ENCODE results near the gene GABRG3. TPM values are rescaled to one million over a fixed set of nuclear protein-coding genes. Genes with fewer than 3 reads are reported as not detected.

Gene GABRG3
- total and polyA plus RNA-seq, 2 donors (not counting 3 experiments of a cell fraction or from before 2014, with no cell fraction given), result not detected

- ChIA-PET CTCF (no interaction called here), POLR2A (no interaction called here)
- Histone ChIP-seq H3K4me1 (ENCODE audit: control insufficient read depth, extremely low read depth, insufficient read depth, low read length) (no peaks in the 10 kb centered on the region), H3K4me3 (replicated peaks in 1 of 3; ENCODE audit: insufficient read depth in 1 of 3, low read depth in 1 of 3, low read length in 3 of 3) (no peak overlapping the region), H4K20me1 (replicated peaks; ENCODE audit: control insufficient read depth, extremely low read depth, insufficient read depth, low read length) (no peaks in the 10 kb centered on the region), H3K4me2 (ENCODE audit: insufficient read depth, low read length) (no peak overlapping the region), H3K36me3 (ENCODE audit: control insufficient read depth in 2 of 2, extremely low read depth in 1 of 2, insufficient read depth in 2 of 2, low read length in 2 of 2) (no peaks in the 10 kb centered on the region), H3K9me1 (replicated peaks; ENCODE audit: control insufficient read depth, extremely low read depth, insufficient read depth, low read length) (no peaks in the 10 kb centered on the region), H3K9me3 (replicated peaks; ENCODE audit: control insufficient read depth, insufficient read depth, low read length) (peaks cover 7% of the 10 kb centered on the region), H2AFZ (ENCODE audit: low read depth, low read length) (no peak overlapping the region), H3K27ac (ENCODE audit: insufficient read depth, low read depth, low read length) (no peak overlapping the region), H3K79me2 (ENCODE audit: control insufficient read depth, insufficient read depth, low read length) (no peaks in the 10 kb centered on the region), H3K27me3 (ENCODE audit: control insufficient read depth in 2 of 2, insufficient read depth in 2 of 2, low read length in 2 of 2) (no peaks in the 10 kb centered on the region), H3K9ac (replicated peaks; ENCODE audit: extremely low read depth, insufficient read depth, low read length) (no peak overlapping the region)
- FAIRE-seq, result no peak
- dilution Hi-C loops (cut with MboI; ENCODE audit: extremely low pct_ligation_motif_present, low sequenced_read_pairs), result no loop called here
- no TSS peak for BruUV-seq (replicated peaks)
- no peak for TF ChIP-seq EZH2 (IDR thresholded peaks at IDR 0.05; ENCODE audit: borderline replicate concordance, low read depth, low read length, severe bottlenecking)
- intact Hi-C loops (cut with micrococcal nuclease), result no loop called here
- no peak for DNase-seq (ENCODE audit: low read depth, low spot score)
Measured at GRCh38 chr15:27222479-27222878, 251.5 kb downstream of the GABRG3 start.

- no peak for FAIRE-seq
- dilution Hi-C loops (cut with MboI; ENCODE audit: extremely low pct_ligation_motif_present, low sequenced_read_pairs), result no loop called here
Measured at GRCh38 chr15:27223179-27223578, 252.2 kb downstream of the GABRG3 start.

More at GRCh38 chr15:27223179-27223578, 252.2 kb downstream of the GABRG3 start:
- BruUV-seq (replicated peaks), result no TSS peak
- Histone ChIP-seq H3K9me1 (replicated peaks; ENCODE audit: control insufficient read depth, extremely low read depth, insufficient read depth, low read length) (no peaks in the 10 kb centered on the region), H3K9ac (replicated peaks; ENCODE audit: extremely low read depth, insufficient read depth, low read length) (no peak overlapping the region), H3K9me3 (replicated peaks; ENCODE audit: control insufficient read depth, insufficient read depth, low read length) (peaks cover 4% of the 10 kb centered on the region), H3K27me3 (ENCODE audit: control insufficient read depth in 2 of 2, insufficient read depth in 2 of 2, low read length in 2 of 2) (no peaks in the 10 kb centered on the region), H3K27ac (ENCODE audit: insufficient read depth, low read depth, low read length) (no peak overlapping the region), H3K36me3 (ENCODE audit: control insufficient read depth in 2 of 2, extremely low read depth in 1 of 2, insufficient read depth in 2 of 2, low read length in 2 of 2) (no peaks in the 10 kb centered on the region), H4K20me1 (replicated peaks; ENCODE audit: control insufficient read depth, extremely low read depth, insufficient read depth, low read length) (no peaks in the 10 kb centered on the region), H3K4me1 (ENCODE audit: control insufficient read depth, extremely low read depth, insufficient read depth, low read length) (no peaks in the 10 kb centered on the region), H2AFZ (ENCODE audit: low read depth, low read length) (no peak overlapping the region), H3K4me3 (replicated peaks in 1 of 3; ENCODE audit: insufficient read depth in 1 of 3, low read depth in 1 of 3, low read length in 3 of 3) (no peak overlapping the region), H3K79me2 (ENCODE audit: control insufficient read depth, insufficient read depth, low read length) (no peaks in the 10 kb centered on the region), H3K4me2 (ENCODE audit: insufficient read depth, low read length) (no peak overlapping the region)
- ChIA-PET CTCF (no interaction called here), POLR2A (no interaction called here)
- TF ChIP-seq GATA2 (IDR thresholded peaks at IDR 0.05; ENCODE audit: insufficient read depth, insufficient read length, low read depth, low read length) (no peak), MYC (IDR thresholded peaks at IDR 0.05; ENCODE audit: low read depth, low read length) (no peak), EZH2 (IDR thresholded peaks at IDR 0.05; ENCODE audit: borderline replicate concordance, low read depth, low read length, severe bottlenecking) (no peak), CTCF (IDR thresholded peaks at IDR 0.05; ENCODE audit: extremely low read depth in 1 of 2, insufficient read depth in 1 of 2, low read depth in 1 of 2, low read length in 2 of 2) (no peak), FOS (IDR thresholded peaks at IDR 0.05; ENCODE audit: borderline replicate concordance, insufficient read depth, low read length) (no peak), JUN (IDR thresholded peaks at IDR 0.05; ENCODE audit: borderline replicate concordance, insufficient read depth, insufficient read length, low read depth) (no peak), POLR2A (IDR thresholded peaks at IDR 0.05; ENCODE audit: low read depth, low read length) (no peak), POLR2AphosphoS5 (IDR thresholded peaks at IDR 0.05; ENCODE audit: insufficient read depth, low read depth, low read length) (no peak), MAX (IDR thresholded peaks at IDR 0.05; ENCODE audit: insufficient read depth, insufficient read length) (no peak)
- DNase-seq (ENCODE audit: low read depth, low spot score), result no peak
- intact Hi-C loops (cut with micrococcal nuclease), result no loop called here

All from endothelial cell of umbilical vein (primary cell).